Measurements from ENCODE around the gene LAMB4.

DNA sequence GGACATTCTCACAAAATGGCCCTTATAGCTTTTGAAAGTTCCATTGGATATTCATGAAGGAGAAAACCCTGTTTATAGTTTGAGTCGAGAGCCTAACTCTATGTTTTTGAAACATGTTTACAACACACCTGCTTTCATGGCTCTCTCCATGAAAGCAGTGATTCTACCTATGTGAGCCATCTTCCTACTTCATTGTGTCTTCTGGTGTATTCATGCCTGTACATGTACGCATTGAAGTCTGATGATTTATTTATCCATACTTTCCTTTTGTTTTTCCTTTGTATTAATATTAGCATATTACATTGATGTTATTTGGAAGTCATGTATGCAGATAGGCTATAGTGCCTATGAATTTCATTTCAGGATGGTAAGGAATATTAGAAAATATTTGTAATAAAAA lies 58.0 kb downstream of the LAMB4 start:
- TF ChIP-seq, protein P1, sequence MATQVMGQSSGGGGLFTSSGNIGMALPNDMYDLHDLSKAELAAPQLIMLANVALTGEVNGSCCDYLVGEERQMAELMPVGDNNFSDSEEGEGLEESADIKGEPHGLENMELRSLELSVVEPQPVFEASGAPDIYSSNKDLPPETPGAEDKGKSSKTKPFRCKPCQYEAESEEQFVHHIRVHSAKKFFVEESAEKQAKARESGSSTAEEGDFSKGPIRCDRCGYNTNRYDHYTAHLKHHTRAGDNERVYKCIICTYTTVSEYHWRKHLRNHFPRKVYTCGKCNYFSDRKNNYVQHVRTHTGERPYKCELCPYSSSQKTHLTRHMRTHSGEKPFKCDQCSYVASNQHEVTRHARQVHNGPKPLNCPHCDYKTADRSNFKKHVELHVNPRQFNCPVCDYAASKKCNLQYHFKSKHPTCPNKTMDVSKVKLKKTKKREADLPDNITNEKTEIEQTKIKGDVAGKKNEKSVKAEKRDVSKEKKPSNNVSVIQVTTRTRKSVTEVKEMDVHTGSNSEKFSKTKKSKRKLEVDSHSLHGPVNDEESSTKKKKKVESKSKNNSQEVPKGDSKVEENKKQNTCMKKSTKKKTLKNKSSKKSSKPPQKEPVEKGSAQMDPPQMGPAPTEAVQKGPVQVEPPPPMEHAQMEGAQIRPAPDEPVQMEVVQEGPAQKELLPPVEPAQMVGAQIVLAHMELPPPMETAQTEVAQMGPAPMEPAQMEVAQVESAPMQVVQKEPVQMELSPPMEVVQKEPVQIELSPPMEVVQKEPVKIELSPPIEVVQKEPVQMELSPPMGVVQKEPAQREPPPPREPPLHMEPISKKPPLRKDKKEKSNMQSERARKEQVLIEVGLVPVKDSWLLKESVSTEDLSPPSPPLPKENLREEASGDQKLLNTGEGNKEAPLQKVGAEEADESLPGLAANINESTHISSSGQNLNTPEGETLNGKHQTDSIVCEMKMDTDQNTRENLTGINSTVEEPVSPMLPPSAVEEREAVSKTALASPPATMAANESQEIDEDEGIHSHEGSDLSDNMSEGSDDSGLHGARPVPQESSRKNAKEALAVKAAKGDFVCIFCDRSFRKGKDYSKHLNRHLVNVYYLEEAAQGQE (IDR thresholded peaks at IDR 0.05; ENCODE audit: insufficient replicate concordance, low read depth), result no peak
- TF ChIP-seq, protein P2, sequence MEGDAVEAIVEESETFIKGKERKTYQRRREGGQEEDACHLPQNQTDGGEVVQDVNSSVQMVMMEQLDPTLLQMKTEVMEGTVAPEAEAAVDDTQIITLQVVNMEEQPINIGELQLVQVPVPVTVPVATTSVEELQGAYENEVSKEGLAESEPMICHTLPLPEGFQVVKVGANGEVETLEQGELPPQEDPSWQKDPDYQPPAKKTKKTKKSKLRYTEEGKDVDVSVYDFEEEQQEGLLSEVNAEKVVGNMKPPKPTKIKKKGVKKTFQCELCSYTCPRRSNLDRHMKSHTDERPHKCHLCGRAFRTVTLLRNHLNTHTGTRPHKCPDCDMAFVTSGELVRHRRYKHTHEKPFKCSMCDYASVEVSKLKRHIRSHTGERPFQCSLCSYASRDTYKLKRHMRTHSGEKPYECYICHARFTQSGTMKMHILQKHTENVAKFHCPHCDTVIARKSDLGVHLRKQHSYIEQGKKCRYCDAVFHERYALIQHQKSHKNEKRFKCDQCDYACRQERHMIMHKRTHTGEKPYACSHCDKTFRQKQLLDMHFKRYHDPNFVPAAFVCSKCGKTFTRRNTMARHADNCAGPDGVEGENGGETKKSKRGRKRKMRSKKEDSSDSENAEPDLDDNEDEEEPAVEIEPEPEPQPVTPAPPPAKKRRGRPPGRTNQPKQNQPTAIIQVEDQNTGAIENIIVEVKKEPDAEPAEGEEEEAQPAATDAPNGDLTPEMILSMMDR (IDR thresholded peaks at IDR 0.05; ENCODE audit: insufficient read depth, low read length), result no peak
